Measurements from ENCODE around the gene IMPDH1.
A peak's percentile ranks its signal among the peaks of the same experiment; 100 is the strongest.

DNA sequence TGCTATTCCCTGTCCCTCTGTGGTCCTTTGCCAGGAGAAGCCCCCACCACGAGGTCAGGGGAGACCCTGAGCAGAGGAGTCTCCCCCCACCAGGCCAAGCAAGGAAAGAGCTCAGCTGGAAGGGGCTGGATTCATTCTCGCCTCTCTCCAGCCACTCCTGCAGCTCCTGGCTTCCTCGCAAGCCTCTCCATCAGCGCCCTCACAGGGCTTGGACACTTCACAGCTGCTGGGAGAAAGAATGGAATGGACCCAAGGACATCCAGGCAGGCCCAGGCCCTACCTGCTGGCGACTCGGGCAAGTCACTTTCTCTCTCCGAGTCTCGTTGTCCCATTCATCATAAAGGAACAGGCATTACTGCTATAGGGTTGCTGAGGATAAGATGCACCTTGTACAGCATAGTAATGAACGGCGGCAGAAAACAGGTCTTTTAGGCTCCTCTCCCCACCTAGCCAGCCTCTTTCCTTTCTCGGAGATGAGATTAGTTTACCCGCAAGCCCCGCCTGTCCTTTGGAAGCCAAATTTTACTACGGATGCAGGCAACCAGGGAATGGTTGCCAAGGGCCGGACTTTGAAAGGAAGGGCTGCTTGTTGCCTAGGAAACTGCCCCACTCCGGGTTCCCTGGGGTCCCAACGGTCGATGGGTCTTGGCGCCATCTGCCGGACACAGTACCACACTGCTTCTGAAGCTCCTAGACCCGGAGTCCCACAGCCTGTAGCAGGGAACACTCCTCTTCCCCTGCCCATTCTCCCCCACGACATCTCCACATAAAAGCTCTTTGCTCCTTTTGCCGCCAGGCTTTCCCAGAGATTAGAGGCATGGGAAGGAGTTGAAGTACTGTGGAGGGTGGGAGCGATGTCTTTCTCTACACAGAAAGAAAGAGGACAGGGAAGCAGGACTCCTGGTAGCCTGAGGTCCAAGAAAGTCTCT, 22.3 kb downstream of the IMPDH1 start:
- TF ChIP-seq POLR2A (IDR thresholded peaks at IDR 0.05) (no peak), POLR2AphosphoS5 (IDR thresholded peaks at IDR 0.05) (no peak), EP300 (IDR thresholded peaks at IDR 0.05) (no peak)
- TF ChIP-seq, protein P1, sequence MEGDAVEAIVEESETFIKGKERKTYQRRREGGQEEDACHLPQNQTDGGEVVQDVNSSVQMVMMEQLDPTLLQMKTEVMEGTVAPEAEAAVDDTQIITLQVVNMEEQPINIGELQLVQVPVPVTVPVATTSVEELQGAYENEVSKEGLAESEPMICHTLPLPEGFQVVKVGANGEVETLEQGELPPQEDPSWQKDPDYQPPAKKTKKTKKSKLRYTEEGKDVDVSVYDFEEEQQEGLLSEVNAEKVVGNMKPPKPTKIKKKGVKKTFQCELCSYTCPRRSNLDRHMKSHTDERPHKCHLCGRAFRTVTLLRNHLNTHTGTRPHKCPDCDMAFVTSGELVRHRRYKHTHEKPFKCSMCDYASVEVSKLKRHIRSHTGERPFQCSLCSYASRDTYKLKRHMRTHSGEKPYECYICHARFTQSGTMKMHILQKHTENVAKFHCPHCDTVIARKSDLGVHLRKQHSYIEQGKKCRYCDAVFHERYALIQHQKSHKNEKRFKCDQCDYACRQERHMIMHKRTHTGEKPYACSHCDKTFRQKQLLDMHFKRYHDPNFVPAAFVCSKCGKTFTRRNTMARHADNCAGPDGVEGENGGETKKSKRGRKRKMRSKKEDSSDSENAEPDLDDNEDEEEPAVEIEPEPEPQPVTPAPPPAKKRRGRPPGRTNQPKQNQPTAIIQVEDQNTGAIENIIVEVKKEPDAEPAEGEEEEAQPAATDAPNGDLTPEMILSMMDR (IDR thresholded peaks at IDR 0.05): peak in 3 of 4 experiments; percentile 84 to 90 (median 85)
